CD4-positive, alpha-beta T cell treated with Interferon gamma for 1 hour (primary cell): ENCODE data around the gene DLG2.

Experiments
- DNase-seq: peaks from one replicate; pipeline ENCODE4 v3.0.0-alpha.2; 2020

Gene DLG2

DNA sequence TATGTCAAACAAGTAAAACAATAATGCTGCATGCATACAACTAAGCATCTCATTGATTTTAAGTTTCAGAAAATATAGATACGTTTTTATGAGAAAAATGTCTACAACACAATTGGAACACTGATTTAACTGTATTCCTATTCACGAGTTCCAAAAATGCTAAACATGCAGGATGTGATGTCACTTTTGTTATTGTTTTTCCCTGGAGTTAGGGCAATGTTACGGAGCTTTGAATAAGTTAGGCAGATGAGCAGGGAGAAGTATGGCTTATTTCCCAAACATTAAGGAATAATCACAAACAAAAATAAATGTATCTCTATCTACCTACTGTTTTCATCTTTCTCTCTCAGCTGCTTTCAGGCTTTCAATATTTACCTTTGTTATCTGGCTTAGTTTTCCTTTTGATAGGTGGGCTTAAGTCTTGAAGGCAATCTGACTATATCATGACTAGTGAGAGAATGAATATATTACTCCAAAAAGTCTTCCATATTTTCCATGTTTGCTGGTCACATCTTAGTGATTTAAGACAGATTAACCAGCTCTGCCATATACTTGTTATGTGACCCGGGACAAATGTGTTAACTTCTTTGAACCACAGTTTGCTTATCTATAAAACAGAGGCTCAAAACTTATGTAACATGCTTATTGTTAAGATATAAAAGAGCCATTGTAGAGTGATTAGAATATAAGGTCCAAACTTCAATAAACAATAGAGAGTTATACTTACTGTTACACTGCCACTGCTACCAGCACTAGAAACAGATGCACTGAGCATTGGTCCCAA, 1486.6 kb downstream of the DLG2 start:
- DNase-seq, result no peak

DNA sequence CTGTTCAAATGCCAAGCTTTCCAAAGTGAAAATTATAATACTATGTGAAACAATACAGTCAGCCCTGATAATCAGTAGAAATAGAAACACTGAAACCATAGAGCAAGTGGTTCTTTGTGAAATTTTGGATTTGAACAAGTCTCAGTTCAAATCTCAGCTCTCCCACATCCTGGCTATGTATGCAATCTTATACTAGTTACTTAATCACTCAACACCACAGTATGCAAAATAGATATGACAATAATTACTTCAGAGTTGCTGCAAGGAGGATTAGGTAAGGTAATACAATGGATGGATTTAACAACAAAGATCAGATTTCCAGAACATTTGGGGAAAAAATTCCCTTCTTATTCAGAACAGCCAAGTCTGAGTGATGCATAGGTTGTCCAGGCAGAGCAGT, 1489.2 kb downstream of the DLG2 start:
- no peak for DNase-seq

DNA sequence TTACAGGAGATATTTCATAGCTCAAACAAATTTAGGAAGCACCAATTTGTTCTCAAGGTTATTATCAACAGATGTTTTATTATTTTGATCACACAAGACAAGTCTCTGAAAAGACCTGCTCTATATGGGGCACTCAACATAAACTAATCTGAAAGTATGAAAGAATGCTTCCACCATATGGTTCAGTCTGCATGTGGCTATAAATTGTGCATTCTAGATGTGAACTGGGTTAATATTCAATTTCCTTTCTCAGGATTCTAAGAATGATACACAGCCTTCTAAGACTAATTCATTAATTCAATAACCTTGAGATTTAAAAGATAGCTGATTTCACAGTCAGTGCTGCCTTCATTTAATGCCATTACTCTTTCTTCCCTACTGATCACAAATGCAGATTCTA, 1489.6 kb downstream of the DLG2 start:
- DNase-seq, result no peak

DNA sequence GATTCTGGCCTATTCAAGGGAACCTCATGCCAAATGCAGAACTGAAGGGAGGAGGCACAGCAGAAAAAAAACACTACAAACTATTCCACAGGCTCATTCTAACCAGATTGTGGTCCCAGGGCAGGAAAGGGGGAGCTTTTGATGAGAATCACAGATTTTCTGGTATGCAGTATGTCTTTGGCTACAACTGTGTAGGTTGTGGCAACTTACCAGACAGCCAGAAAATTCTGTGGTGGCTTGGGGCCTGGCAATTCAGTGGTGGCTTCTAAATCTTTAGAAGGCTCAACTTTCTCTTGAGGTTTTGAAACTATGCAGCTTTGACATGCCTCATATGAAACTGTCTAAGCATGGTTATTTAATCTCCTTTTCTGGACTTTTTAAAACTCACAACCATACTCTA, 1490.2 kb downstream of the DLG2 start:
- DNase-seq, result no peak

DNA sequence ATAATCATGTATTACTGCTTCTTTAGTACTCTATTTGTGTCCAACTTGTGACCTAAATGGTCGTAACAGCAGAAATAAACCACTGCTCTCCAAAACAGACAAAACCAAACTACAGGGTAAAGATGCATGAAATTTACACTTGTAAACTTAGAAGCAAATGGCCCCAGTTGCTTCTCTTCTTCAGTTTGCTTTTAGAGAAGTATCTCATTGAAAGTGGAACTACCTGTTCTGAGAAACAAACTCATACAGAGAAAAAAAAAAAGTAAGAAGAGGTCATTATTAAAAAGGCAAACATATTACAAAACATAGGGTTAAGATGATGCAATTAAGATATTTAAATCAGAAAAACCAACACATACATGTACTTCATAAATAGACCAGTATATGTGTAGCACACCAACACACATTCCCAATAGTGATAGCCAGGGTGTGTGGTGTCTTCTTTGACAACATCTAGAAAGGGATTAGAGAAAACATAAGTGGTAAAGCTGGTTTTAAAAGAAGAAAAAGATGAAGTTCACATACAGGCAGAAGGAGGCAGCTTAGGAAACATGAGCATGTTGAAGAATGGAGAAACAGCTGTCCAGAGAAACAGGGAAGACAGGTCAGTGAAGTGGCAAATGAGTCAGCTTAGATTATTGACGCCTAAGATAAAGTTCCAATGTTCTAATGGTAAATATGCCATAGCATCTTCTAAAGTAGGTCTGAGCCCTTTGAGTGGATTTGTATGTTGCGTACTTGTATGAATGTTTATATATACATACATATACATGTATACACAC, 1496.3 kb downstream of the DLG2 start:
- DNase-seq, result no peak

DNA sequence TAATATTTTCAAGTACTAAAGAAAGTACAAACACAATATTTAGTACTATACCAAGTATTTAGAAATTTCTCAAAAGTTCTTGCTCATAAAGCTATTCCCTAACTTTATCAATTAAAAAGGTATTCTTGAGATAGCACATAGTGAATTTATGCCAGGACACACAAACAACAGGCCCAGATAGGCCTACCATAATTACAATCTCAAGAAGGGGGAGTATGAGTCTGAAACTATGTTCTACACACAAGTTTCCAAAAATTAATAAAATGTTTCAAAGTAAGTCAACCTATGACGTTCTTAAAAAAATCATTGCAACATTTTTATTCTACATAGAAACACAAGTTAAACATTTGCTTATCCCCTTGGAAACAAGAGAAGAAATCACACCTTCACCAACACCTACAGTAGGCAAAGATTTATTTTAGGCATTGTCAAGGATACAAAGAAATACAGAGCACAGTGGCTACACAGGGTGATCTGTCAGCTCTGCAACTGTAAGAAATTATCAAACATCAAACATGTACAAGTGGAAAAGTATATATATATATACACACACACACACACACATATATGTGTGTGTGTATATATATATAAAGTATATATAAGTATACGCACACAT, 1497.1 kb downstream of the DLG2 start:
- no peak for DNase-seq

DNA sequence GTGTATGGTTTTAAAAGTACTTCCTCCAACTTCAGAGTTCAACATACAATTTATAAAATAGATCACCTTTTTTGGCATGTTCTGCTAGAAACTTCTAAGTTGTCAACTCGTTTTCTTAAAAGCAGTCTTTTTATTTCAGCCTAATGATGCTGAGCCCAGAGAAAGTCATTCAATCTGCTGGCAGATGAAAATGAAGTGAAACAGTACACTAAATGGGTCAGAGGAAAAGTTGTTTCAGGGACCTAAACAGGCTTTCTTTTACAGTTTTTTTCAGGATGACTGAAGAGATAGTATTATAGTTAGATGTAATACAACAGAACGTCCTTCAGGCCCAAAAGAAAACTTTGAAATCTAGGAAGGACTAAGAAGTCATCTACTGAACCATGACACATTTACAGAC, 1498.3 kb downstream of the DLG2 start:
- no peak for DNase-seq

DNA sequence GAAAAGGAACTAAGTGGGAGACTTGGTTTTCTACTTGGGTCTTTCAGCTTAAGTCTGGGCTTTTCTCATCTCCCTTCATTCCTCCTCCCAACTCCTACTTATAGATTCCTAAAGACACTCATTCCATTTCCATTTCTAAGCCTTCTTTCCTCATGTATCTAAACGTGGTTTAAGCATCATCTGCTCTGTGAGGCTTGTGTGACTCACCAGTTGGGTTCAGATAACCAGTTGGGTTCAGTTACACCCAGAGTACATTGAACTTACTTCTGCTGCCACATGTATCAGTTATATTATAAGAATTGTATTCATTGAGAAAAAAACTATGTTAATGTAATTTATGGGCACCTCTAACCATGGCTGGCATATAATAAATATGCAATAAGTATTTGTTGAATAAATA, 1509.8 kb downstream of the DLG2 start:
- no peak for DNase-seq

DNA sequence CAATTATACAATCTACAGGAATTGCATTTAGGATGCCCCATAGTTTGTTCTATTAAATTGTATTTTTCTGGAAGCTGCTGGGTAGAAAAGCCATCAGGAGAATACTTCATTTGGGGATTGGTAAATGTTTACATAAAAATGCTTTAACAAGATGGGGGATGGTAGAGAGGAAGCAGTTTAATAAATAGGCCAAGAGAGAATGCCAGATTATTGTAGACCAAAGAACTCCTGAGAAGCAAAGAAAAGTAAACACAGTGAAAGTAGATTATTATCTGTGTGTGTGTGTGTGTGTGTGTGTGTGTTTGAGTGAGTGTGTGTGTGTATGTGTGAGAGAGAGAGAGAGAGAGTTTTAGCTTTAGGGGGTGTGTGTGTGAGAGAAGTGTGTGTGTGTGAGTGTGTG, 1520.6 kb downstream of the DLG2 start:
- no peak for DNase-seq

DNA sequence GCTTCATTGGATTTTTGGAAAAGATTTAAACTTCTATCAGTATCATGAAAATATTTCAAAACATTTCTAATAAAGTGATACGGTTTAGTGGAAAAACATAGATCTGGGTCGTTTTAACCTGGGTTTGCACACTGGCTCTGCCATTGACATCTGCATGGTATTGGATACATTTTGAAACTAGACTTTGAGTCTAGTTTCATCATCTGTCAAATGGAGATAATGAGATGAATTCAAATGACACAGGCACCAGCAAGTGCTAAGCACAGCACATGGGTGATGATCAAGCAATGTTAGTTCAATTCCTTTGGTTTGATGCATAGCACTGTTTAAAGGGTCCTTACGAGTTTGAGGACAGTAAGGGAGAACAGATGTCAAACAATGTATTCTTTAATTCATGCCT, 1522.0 kb downstream of the DLG2 start:
- DNase-seq, result no peak

DNA sequence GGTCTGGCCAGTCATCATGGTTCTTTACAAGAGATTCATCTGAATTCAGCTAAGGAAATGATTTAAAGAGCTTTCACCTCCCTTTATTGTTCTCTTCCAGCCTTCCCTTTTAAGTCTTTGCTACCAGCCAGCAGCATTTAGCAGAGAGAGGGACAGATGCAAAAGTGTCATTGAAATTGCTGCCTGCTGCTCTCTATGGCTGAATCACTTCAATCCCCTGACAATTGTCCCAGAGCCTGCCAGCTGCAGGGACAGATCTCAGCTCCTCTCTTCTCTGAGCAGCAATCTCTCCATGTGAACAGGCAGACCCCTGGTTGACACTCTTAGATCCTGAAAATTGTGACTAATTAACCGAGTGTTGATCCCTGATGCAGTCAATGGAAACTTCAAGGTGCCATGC, 1524.0 kb downstream of the DLG2 start:
- no peak for DNase-seq

DNA sequence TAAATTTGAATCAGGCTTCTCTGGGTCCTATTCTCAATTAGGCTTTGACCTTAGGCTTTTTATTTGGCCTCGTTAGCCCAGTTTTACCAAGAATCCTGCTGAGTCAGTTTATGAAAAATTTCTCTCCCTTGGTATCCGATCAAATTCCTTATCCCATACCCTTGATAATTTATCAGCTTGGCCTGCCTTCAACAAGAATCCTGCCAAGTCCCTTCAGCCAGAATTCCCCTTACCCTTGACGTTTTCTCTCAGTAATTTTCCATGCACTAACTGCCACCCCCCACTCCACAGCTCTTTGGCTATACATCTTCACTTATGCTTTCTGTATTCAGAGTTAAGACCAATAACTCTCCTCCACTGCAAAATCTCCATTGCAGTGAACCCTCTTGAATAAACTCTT, 1530.0 kb downstream of the DLG2 start:
- DNase-seq, result no peak

DNA sequence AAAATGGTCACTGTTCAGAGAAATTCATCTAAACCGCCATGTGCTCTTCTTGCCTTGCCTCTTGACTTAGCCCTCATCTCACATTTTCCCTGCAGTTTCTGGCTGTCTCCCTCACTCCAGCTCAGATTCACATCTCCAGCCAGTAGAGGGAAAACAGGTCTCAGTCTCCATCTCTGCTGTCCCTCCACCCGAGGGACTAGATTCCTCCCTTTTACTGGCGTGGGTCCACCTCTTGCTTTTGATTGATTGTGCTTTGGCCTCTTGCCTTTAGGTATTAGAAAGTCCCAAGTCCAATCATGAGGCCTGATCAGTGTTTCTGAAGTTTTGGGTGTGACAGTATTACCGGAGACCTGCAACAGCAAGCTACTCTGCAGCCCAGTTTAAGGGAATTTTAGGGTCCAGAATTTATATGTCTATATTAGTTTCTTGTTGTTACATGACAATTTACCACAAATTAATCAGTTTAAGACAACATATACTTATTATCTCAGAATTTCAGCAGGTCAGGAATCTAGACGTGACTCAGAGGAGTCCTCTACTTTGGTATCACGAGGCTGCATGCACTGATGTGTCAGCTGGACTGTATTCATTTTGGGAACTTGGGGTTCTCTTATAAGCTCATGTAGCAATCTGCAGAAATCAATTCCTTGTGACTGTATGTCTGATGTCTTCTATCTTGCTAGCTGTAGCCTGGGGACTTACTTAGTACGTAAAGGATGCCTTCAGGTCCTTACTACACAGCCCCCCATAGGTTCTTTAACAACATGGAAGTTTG, 1535.7 kb downstream of the DLG2 start:
- no peak for DNase-seq

DNA sequence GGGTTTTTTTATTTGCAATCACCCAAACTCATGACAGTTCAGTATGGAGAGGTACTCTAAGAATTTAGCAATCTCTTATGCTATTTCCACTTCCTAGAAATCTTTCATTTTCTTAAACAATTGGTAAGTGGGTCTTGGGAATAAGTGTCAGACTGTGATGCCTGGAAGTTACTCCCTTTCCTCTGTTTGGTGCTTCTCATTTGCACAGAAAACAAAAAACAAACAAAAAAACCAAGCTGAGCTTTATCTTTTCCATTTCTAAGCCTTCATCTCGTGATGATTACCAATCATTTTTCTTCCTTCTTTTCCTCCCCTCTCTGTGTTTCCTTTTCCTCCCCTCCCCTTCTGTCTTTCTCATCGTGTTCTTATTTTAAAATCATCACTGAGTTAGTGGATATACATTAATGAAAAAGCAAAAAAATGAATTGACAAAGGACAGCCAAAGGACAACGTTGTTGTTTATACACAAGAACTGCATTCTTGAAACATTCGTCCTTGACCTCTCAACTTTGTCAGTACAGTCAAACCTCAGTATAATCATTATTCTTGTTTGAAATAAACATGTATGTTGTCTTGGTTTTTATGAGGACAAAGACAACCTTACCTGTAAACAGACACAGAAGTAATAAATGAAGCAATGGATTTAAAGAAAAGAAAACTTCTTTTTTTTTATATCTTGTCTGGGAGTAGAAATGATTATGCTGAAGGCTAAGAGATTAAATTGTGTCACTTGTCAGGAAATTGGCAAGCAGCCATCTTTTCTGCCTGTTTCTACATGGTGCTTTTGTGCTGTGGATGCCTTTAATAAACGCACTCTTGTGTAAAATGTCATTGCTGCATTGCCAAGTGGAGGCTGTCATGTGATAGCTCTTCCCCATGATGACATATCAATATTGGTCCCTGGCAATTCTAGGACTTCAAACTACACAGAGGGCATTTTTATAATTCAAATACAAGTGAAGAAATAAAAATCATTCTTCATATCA, 1537.8 kb downstream of the DLG2 start:
- no peak for DNase-seq

DNA sequence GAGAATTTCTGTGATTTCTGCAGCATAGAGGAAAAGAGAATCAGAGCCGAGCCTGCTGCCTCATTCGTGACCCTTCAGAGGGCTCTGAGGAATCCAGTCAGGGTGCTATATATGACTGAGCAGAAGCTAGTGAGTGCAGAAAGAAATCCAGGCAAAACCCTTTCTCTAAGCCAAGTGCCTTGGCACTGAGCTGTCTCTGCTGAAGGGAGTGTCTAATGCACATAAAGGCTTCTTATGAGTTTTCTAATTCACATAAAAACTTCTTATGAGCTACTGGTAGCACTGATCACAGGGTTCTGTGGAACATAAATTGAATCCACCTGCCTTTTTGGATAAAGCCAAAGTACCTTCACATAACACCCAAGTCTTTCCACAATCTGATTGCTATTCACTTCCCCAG, 1555.3 kb downstream of the DLG2 start:
- no peak for DNase-seq

DNA sequence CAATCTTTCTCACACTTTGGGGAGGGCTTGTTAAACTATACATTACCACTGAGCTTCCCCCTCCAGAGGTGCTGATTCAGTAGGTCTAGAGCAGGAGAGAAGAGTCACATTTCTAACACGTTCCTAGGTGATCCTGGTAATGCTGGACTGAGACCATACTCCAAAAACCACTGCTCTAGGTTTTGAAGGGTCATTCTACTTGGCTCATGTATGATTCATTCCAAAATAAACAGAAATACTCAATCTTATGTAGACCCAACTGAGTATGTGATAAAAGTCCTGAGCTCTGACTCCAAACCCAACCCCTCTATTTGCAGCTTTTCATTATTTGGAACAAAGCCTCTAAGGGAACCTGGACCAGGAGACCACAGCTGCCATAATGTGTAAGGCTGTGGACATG, 1558.1 kb downstream of the DLG2 start:
- DNase-seq, result no peak

DNA sequence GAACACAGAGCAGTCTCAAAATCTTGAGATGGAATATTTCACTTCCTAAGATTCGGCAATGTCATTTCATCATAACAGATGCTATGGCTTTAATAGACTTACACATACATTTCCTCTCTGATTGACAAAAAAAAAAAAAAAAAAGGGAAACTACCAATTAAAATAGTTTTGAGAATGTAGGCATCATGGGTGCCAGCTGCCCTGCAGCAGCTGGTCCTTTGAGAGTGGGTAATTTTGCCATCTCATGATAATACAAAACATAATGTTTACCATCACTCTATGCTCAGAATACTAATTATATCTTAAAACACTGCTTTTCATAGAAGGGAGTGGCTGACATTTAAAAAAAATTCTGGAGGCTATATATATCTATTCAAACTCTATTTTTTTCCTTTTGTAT, 1565.4 kb downstream of the DLG2 start:
- DNase-seq, result no peak

DNA sequence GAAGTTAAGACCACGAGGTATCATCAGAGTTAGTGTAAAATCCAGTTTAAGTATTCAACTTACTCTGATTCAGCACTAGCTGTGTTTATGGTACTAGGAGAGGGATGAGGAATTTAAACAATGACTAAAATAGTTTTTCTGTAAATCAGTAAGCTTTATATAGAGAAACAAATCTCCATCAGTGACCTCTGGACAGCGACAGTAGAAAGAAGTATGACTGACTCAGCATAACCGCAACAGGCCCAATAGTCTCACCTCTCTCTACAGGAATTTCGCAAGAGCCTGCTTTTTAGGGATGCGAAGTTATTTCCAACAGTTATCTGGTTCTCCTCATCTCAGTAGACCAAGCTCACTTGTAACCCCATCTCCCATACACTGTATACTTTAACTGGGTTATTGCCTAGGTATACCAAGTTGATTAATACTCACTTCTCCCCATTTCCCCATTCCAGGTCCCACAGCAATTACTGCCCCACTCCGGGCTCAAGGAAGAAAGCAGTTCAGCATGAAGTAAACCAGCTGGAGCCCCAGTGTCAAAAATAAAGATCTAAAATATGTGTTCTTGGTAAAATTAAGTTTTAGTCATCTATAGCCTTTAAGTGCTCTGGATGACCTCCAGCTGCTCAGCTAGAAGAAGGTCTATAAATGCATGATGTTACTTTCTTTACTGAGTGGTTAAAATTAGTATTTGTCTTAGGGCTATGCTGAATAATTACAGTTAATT, 1570.3 kb downstream of the DLG2 start:
- DNase-seq, result no peak

DNA sequence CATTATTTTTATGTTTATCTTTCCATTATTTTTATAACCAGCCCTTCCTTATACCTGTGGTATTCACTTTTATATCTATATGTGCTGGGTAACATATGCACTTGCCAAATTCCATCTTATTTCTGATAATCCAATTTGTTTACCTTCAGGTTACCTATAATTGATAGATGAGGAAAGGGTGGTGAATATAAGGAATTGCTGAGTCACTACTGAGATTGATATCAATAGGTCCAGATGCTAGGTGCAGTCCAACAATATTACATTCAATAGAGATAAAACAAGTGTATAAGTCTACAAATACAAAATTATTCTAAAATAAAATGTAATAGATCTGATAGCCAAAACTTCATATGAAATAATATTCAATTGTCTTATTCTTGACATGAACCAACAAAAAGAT, 1582.0 kb downstream of the DLG2 start:
- no peak for DNase-seq

DNA sequence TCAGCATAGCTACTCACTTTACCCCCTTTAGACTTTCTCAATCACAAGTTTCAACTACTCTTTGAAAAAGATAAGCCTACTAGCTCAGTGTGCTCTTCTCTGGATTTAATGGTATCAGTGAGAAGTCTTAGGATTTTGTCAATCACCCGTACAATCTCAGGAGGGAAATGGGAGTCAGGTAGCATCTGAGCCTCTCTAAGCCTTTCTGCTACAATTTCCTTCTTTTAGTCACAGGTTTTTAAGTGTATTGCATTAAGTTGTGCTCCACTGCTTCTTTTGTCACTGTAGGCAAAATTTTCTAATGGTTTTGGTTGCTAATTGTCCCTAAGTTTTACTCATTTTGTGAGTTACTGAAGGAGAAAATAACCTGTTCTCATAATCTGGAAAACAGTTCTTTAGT, 1582.4 kb downstream of the DLG2 start:
- no peak for DNase-seq

DNA sequence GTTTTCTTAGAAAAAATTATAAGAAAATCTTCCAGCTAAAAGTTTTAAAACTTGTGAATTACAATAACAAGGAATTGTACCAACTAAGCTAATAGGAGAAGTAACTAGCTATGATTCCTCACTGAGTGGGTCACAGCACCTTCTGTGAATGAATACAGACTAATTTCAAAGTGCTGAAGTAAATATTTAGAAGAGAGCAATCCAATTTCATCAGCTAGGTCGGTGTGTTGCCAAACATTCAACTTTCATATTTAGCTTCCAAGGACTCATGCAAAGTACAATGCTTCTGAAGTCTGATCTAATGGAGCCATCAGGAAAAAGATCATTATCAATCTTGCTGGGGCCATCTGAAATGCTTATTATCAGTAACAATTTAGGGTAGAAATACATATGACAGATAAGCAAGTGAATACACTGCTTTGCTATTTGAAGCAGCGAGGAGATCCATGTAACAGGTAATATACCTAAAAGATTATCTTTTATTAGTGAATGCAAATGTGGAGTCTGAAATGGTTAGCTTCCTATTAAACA, 1590.4 kb downstream of the DLG2 start:
- DNase-seq, result no peak
